22Rv1 (cell line): ENCODE measurements around the gene TOP3A.

ENCODE experiments used
- H3K27ac ChIP-seq: fragments of 450-650 bp; 2 replicates; pipeline ENCODE4 v1.5.1; 2017
- CTCF ChIP-seq: fragments of 450-650 bp; IDR thresholded peaks from 2 replicates; pipeline ENCODE4 v1.5.1; 2017; ENCODE audit warnings: mild to moderate bottlenecking
- ZFX ChIP-seq: fragments of 450-650 bp; IDR thresholded peaks from 2 replicates; pipeline ENCODE4 v1.6.1; 2017; ENCODE audit warnings: antibody characterized with exemption, borderline replicate concordance

TOP3A gene, protein sequence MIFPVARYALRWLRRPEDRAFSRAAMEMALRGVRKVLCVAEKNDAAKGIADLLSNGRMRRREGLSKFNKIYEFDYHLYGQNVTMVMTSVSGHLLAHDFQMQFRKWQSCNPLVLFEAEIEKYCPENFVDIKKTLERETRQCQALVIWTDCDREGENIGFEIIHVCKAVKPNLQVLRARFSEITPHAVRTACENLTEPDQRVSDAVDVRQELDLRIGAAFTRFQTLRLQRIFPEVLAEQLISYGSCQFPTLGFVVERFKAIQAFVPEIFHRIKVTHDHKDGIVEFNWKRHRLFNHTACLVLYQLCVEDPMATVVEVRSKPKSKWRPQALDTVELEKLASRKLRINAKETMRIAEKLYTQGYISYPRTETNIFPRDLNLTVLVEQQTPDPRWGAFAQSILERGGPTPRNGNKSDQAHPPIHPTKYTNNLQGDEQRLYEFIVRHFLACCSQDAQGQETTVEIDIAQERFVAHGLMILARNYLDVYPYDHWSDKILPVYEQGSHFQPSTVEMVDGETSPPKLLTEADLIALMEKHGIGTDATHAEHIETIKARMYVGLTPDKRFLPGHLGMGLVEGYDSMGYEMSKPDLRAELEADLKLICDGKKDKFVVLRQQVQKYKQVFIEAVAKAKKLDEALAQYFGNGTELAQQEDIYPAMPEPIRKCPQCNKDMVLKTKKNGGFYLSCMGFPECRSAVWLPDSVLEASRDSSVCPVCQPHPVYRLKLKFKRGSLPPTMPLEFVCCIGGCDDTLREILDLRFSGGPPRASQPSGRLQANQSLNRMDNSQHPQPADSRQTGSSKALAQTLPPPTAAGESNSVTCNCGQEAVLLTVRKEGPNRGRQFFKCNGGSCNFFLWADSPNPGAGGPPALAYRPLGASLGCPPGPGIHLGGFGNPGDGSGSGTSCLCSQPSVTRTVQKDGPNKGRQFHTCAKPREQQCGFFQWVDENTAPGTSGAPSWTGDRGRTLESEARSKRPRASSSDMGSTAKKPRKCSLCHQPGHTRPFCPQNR

GRCh38 chr17:18314731-18315561 lies at the start of gene TOP3A, which contains the start of gene SMCR8:
Gene TOP3A, minus strand, starts transcription at chr17:18314994. Its CDS starts 216 bp downstream, at chr17:18314778.
Gene SMCR8, plus strand, starts transcription at chr17:18315293. Its CDS starts 497 bp downstream, at chr17:18315790.
- H3K27ac ChIP-seq, result peak within 1 kb of the TSS; percentile 93
- no peak for TF ChIP-seq CTCF
- TF ChIP-seq ZFX, result no peak

- no peak for TF ChIP-seq ZFX
- TF ChIP-seq CTCF, result no peak
- no peak overlapping the region for H3K27ac ChIP-seq
These were observed 49.4 kb upstream of the TOP3A start for GRCh38 chr17:18364166-18364565.

GRCh38 chr17:18363101-18364049 lies 48.6 kb upstream of the TOP3A start, which contains the start of gene SHMT1:
Gene SHMT1, minus strand, starts transcription at chr17:18363550. Its CDS starts 7,569 bp downstream, at chr17:18355981.
- no peak for TF ChIP-seq ZFX
- TF ChIP-seq CTCF, result no peak
- peak within 1 kb of the TSS; percentile 78 for H3K27ac ChIP-seq

- peak overlapping the region; percentile 78 for H3K27ac ChIP-seq
- TF ChIP-seq CTCF (no peak), ZFX (no peak)
These were observed 47.9 kb upstream of the TOP3A start for GRCh38 chr17:18362698-18363100.

GRCh38 chr17:18361837-18362697 lies 47.3 kb upstream of the TOP3A start:
- TF ChIP-seq ZFX (no peak), CTCF (no peak)
- peak overlapping the region; percentile 78 for H3K27ac ChIP-seq
